ENCODE data around the gene PCBP3. TPM values are rescaled to one million over a fixed set of nuclear protein-coding genes. Genes with fewer than 3 reads are reported as not detected.
A peak's percentile ranks its signal among the peaks of the same experiment; 100 is the strongest.
"Not testable (repeated sequence)": the region's sequence is repeated elsewhere in the genome, so short reads cannot be mapped to it uniquely, and the experiment has no call there.

The PCBP3 gene
- total RNA-seq, 1 donor from 2014 or later = 4.9 TPM

DNA sequence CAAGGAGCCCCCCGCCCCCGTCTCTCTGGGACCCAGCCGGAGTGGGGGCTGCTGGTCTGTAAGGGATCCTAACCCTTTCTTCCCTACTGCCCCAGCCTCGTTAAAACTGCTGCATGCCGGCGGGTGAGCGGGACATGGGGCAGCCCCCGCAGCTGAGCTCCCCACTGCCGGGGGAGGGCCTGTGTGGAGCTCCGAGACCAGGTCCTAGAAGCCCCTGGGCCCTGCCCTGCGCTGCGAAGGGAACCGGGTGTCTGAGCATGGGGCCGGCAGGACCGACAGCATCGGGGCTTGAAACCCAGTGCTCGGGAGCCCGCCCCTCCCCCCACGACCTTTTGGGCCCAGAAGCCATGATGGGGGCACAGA lies 328.8 kb downstream of the PCBP3 start:
- intact Hi-C loops (cut with DNase I) = loop anchor here (5.0 to 10.0 kb wide), 5 partner anchors 65 to 352 kb away; partner anchors contain the start of genes C21orf58, LSS, MCM3AP and PCNT
- DNase-seq (ENCODE audit: low spot score) = peak; percentile 76

GRCh38 chr21:45972716-45973474 lies 329.4 kb downstream of the PCBP3 start:
- intact Hi-C loops (cut with DNase I) = loop anchor here (5.0 to 10.0 kb wide), 5 partner anchors 64 to 352 kb away; partner anchors contain the start of genes C21orf58, LSS, MCM3AP and PCNT
- DNase-seq (ENCODE audit: low spot score) = peak; percentile 89

GRCh38 chr21:45973475-45974072 lies 330.0 kb downstream of the PCBP3 start:
- DNase-seq (ENCODE audit: low spot score) = peak; percentile 88
- intact Hi-C loops (cut with DNase I) = loop anchor here (2.0 to 10.0 kb wide), 6 partner anchors 64 to 351 kb away; partner anchors contain the start of genes C21orf58, COL6A2, LSS and MCM3AP

DNA sequence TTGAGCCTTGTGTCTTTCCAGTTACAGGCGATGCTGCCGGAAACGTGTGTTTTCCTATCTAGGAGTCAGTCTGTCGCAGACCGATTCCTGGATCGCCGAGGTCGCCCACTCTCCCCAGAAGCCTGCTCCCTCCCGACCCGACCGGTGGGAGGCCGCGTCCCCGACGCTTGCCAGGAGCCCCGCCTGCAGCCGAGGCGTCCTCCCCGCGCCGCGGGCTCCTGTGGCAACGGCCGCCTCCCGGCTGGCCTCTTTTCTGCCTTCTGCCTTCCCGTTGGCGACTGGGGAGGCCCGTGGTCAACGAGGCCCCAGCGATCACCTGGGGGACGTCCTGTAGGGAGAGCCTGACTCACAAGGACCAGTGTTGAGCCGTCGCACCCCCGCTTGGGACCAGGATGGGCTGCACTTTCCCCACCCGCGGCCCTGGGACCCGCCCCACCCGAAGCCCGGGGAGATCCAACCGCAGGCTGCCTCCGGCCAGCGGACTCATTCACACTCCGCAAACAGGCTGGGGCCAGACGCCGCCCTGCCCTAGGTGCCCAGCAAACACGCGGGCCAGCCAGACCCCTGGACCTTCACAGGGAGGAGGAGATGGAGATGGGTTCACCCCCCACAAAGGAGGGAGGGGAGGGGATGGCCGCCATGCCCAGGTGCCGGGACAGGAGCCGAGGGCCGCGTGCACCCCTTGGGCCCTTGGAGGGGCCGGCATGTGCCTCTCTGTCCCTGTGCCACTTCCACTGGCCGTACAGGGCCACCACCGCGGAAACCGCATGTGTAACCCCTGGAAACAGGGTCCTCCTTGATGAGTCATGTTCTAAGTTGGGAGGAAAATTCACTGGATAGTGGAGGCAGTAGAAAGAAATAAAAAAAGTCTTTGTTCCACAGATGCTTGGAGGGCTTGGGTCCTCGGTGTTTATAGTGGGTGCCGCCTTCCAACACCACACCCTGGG lies 330.8 kb downstream of the PCBP3 start:
- DNase-seq (ENCODE audit: low spot score) = peak; percentile 82
- intact Hi-C loops (cut with DNase I) = loop anchor here (2.0 to 10.0 kb wide), 6 partner anchors 63 to 350 kb away; partner anchors contain the start of genes C21orf58, COL6A2, LSS and MCM3AP

DNA sequence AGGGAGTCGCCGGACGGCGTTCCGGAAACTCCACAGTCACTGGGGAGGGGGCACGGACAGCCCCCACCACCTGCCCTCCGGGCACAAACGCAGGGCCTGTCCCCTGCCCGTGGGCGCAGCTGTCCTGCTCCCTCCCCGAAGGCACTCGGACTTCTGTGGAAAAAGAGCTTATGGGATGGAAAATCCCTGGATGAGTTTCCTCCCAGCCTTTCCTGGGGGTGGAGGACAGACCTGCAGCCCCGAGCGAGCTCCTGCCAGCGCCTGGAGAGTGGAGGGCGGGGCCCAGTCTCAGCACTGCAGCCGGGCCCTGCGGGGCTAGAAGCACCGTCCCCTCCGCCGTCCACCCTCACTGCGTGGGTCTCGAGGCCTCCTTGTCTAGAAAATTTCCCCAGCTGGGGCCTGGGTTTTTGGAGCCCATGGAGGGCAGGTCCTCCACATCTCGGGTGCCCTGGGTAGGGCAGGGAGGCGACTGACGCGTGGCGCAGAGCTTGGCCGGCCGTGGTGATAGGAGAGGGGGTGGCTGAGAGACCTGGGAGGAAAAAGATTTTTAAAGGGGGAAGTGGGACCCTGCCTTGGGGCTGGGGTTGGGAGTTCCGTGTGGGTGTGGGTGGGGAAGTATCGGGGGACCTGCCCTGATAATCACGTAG lies 331.6 kb downstream of the PCBP3 start:
- intact Hi-C loops (cut with DNase I) = loop anchor here (2.0 to 10.0 kb wide), 4 partner anchors 90 to 350 kb away; partner anchors contain the start of genes C21orf58, COL6A2, MCM3AP and PCNT
- DNase-seq (ENCODE audit: low spot score) = peak; percentile 80

DNA sequence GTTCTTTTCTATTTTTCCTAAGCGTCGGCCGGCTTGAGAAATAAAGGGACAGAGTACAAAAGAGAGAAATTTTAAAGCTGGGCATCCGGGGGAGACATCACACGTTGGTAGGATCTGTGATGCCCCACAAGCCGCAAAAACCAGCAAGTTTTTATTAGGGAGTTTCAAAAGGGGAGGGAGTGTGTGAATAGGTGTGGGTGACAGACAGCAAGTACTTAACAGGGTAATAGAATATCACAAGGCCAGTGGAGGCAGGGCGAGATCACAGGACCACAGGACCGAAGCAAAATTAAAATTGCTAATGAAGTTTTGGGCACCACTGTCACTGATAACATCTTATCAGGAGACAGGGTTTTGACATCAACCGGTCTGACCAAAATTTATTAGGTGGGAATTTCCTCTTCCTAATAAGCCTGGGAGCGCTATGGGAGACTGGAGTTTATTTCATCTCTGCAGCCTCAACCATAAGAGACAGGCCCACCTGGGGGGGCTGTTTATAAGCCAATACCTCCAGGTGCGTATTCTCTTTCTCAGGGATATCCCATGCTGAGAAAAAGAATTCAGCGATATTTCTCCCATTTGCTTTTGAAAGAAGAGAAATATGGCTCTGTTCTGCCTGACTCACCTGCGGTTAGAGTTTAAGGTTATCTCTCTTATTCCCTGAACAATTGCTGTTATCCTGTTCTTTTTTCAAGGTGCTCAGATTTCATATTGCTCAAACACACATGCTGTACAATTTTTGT lies 332.3 kb downstream of the PCBP3 start:
- intact Hi-C loops (cut with DNase I) = loop anchor here (2.0 to 10.0 kb wide), 4 partner anchors 89 to 349 kb away; partner anchors contain the start of genes C21orf58, COL6A2, MCM3AP and PCNT

GRCh38 chr21:45976701-45977311 lies 333.3 kb downstream of the PCBP3 start:
- intact Hi-C loops (cut with DNase I) = loop anchor here (10.0 kb wide), 3 partner anchors 88 to 348 kb away; partner anchors contain the start of genes C21orf58, MCM3AP, PCNT and YBEY
- DNase-seq (ENCODE audit: low spot score) = no peak

More for the DNA sequence above, 332.3 kb downstream of the PCBP3 start:
- not testable (repeated sequence) for DNase-seq (ENCODE audit: low spot score)

- peak; percentile 73 for DNase-seq (ENCODE audit: low spot score)
- intact Hi-C loops (cut with DNase I) = loop anchor here (10.0 kb wide), 3 partner anchors 87 to 347 kb away; partner anchors contain the start of genes C21orf58, MCM3AP, PCNT and YBEY
These were observed 333.9 kb downstream of the PCBP3 start for GRCh38 chr21:45977396-45977795.

DNA sequence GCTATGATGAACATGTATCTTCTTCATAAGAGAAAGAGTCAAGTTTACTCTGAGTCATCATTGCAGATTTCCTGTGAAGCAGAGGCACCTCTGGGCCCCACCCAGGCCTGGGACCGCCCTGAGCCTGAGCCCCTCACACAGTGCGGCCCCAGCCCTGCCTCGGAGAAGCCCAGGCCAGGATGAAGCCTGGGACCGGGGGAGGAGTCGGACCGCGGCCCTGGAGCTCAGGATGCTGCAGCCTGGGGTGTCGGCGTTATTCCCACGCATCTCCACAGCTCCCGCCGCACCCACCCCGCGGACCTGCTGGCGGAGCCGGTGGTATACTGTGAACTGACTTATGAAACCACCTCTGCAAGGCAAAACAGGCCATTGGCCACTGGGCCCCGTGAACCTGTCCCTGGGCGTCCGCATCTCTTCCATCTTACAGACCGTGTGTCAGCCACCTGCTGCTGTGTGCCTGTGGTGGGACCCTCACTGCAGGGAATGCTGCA lies 335.7 kb downstream of the PCBP3 start:
- intact Hi-C loops (cut with DNase I) = loop anchor here (10.0 kb wide), 3 partner anchors 86 to 346 kb away; partner anchors contain the start of genes C21orf58, MCM3AP, PCNT and YBEY
- DNase-seq (ENCODE audit: low spot score) = peak; percentile 73

- no peak for DNase-seq (ENCODE audit: low spot score)
- intact Hi-C loops (cut with DNase I) = loop anchor here (10.0 kb wide), 3 partner anchors 85 to 345 kb away; partner anchors contain the start of genes C21orf58, MCM3AP, PCNT and YBEY
These were observed 336.1 kb downstream of the PCBP3 start for GRCh38 chr21:45979651-45980050.

- intact Hi-C loops (cut with DNase I) = no loop called here
- no peak for DNase-seq (ENCODE audit: low spot score)
These were observed 336.7 kb downstream of the PCBP3 start for GRCh38 chr21:45980271-45980670.

- intact Hi-C loops (cut with DNase I) = no loop called here
- no peak for DNase-seq (ENCODE audit: low spot score)
These were observed 337.2 kb downstream of the PCBP3 start for GRCh38 chr21:45980697-45981096.

- intact Hi-C loops (cut with DNase I) = no loop called here
These were observed 337.9 kb downstream of the PCBP3 start, which contains the start of gene COL6A1 for GRCh38 chr21:45981151-45982091. COL6A1 (plus strand) TSS chr21:45981770; CDS start chr21:45981851, 81 bp downstream.

GRCh38 chr21:45982092-45982757 lies 338.7 kb downstream of the PCBP3 start:
- DNase-seq (ENCODE audit: low spot score) = peak; percentile 68
- intact Hi-C loops (cut with DNase I) = no loop called here

More at GRCh38 chr21:45981151-45982091, 337.9 kb downstream of the PCBP3 start, which contains the start of gene COL6A1:
- peak; percentile 90 for DNase-seq (ENCODE audit: low spot score)

Data from cardiac septum (tissue), 1 donor.